Effector CD4-positive, alpha-beta T cell (primary cell): ENCODE results near the gene LSM11.
A peak's percentile ranks its signal among the peaks of the same experiment; 100 is the strongest.
"Not testable (repeated sequence)": the region's sequence is repeated elsewhere in the genome, so short reads cannot be mapped to it uniquely, and the experiment has no call there.

Experiments used
- DNase-seq: peaks from one replicate; pipeline ENCODE4 v3.0.0-alpha.2; 2020
- total RNA-seq: gene quantifications from one replicate; lab custom pipeline; 2026; lab: John Stamatoyannopoulos, UW

The LSM11 gene
- 8.6 reads per million, percentile 29 among the genes with 10 or more reads in this experiment for total RNA-seq

DNA sequence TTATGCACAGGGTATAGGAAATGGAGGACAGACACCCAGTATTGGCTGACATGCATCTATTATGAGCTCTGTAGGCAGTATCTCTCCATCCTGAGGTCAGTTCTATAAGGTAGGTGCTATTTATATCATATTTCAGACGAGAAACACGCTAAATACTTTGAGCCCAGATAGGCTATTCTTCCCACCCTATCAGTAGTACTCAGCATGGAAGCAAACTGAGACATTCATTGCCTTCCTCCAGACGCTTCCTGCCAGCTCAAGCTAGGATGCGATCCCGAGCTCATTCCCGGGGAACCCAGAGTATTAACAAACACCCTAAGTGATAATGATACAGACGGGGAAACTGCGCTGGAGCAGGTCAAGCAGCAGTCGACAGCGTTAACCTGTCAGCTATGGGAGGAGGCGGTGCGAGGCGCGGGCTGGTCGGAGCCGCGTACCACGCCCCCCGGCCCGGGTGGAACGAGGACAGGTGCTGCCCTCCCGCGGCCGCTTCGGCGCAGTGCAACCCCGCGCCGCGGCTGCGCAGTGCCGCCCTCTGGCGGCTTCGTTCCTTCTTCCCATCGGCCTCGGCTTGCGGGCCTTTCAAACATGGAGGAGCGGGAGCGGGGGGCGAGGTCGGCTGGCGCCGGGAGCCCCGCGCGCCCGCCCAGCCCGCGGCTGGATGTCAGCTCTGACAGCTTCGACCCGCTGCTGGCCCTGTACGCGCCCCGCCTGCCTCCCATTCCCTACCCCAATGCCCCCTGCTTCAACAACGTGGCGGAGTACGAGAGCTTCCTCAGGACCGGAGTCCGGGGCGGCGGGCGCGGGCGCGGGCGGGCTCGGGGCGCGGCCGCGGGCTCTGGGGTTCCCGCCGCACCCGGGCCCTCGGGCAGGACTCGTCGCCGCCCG, at the start of gene LSM11:
Gene LSM11, plus strand, starts transcription at position 550 of the 888 bp plus-strand sequence. Its CDS starts 39 bp downstream, at position 589.
- peak; percentile 85 for DNase-seq

DNA sequence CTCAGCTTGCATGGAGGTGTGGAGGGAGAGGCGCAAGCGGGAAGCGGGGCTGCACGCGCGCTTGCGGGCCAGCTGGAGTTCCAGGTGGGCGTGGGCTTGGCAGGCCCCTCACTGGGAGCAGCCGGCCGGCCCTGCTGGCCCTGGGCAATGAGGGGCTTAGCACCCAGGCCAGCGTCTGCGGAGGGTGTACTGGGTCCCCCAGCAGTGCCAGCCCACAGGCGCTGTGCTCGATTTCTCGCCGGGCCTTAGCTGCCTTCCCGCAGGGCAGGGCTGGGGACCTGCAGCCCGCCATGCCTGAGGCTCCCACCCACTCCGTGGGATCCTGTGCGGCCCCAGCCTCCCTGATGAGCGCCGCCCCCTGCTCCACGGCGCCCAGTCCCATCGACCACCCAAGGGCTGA, 49.7 kb upstream of the LSM11 start:
- DNase-seq: not testable (repeated sequence)

DNA sequence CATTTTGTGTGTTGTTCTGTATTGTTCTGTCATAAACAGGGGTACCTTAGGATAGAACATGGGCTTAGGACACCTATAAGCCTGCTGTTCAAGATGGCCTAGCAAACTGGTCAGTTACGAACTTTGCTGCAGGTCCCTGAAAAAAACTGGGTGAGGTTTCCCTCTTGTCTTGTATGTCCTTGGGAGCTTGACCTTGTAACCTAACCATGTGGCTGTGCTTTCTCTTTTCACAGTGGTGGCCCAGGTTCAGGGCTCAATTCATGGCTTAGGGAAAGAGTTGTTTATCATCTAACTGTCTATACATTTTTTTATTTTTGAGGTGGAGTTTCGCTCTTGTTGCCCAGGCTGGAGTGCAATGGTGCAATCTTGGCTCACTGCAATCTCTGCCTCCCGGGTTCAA, 47.4 kb upstream of the LSM11 start:
- not testable (repeated sequence) for DNase-seq

- not testable (repeated sequence) for DNase-seq
Observed at GRCh38 chr5:157698674-157699073, 44.8 kb upstream of the LSM11 start.

- DNase-seq: no peak
Observed at GRCh38 chr5:157703736-157704135, 39.8 kb upstream of the LSM11 start.

GRCh38 chr5:157708866-157709265, 34.6 kb upstream of the LSM11 start:
- DNase-seq: no peak

- no peak for DNase-seq
Observed at GRCh38 chr5:157709346-157709745, 34.2 kb upstream of the LSM11 start.

GRCh38 chr5:157710431-157710830, 33.1 kb upstream of the LSM11 start:
- no peak for DNase-seq

DNA sequence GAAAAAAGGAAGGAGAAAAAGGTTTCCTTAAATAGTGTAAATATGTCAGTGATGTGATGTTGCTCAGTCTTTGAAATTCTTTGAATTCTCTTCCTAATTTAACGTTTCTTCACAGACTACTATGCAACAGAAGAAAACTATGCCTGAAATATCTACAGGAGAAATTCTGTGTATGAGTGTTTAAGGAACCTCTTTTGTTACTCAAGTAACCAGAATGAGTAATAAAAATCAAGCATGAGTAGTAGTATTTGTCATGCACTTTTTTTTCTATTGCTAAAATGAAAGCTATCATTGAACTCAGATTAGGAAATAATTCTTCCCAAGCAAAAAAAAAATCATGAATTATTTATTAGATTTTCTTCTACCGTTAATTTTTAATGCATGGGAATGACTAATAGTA, 32.6 kb upstream of the LSM11 start:
- no peak for DNase-seq

GRCh38 chr5:157713830-157714595, 29.5 kb upstream of the LSM11 start:
- DNase-seq: no peak

- DNase-seq: no peak
Observed at GRCh38 chr5:157714596-157714864, 29.0 kb upstream of the LSM11 start.

GRCh38 chr5:157718519-157718918, 25.0 kb upstream of the LSM11 start:
- no peak for DNase-seq

- DNase-seq: no peak
Observed at GRCh38 chr5:157719245-157719644, 24.3 kb upstream of the LSM11 start.

DNA sequence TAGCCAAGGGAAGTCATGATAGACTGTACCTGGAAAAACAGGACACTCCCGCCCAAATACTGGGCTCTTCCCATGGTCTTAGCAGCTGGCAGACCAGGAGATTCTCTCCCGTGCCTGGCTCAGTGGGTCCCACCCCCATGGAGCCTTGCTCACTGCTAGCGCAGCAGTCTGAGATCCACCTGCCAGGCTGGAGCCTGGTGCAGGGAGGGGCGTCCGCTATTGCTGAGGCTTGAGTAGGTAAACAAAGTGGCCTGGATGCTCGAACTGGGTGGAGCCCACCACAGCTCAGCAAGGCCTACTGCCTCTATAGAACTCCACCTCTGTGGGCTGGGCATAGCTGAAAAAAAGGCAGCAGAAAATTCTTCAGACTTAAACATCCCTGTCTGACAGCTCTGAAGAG, 22.4 kb upstream of the LSM11 start:
- DNase-seq: no peak

GRCh38 chr5:157722895-157723294, 20.6 kb upstream of the LSM11 start:
- not testable (repeated sequence) for DNase-seq

DNA sequence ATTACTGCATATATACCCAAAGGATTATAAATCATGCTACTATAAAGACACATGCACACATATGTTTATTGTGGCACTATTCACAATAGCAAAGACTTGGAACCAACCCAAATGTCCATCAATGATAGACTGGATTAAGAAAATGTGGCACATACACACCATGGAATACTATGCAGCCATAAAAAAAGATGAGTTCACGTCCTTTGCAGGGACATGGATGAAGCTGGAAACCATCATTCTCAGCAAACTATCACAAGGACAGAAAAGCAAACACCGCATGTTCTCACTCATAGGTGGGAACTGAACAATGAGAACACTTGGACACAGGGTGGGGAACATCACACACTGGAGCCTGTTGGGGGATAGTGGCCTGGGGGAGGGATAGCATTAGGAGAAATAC, 16.9 kb upstream of the LSM11 start:
- not testable (repeated sequence) for DNase-seq

- DNase-seq: not testable (repeated sequence)
Observed at GRCh38 chr5:157727858-157728257, 15.7 kb upstream of the LSM11 start.

DNA sequence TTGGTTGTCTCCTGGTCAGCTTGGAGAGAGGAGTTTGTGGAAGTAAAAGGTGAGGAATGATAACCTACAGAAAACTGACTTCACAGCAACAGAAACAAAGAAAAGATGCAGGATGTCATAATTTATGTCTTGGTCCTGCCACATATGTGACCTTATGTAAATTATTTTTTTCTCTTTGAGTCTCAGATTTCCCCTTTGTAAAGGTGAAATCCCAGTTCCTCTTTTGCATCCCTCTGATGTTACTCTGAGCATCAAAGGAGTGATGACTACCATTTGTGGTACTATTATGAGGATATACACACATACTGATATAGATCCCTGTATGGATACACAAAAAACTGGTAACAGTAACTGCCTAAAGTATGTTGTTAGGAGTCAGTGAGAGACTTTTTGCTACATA, 13.7 kb upstream of the LSM11 start:
- DNase-seq: no peak

GRCh38 chr5:157730900-157731271, 12.6 kb upstream of the LSM11 start:
- DNase-seq: no peak

DNA sequence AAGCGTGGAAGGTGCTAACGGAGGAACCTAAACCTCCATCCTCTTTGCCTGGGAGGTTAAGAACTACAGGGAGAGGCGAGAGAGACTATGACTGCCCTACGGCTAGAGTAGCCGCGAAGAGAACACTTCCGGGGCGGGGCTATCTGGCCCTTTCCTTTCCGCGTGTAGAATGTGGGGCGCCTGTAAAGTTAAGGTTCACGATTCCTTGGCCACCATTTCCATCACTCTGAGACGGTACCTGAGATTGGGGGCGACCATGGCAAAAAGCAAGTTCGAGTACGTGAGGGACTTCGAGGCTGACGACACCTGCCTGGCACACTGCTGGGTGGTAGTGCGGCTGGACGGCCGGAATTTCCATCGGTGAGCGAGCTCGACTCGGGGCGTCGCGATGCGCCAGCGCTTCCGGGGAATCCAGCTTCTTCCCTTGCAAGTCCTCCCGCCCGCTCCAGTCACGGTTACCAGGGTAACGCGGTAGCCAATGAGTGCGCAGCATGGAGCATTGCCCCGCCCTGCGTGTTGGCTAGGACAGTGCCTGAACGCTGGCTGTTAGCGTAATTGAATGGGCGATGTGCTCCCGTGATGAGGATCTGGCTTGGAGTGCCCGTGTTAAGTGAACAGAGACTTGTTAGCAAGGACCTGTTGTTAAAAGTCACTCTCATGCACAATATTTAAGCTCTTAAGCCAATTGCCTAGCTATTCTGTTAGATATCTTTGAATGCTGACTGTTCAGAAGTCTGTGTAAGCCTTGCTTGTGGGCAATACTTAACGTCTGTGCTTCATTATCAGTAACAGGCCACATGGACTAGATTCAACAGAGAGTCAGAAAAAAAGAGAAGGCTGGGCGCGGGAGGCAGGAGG, 12.0 kb upstream of the LSM11 start, which contains the start of gene THG1L:
Gene THG1L, plus strand, starts transcription at position 149 of the 858 bp plus-strand sequence. Its CDS starts 21 bp downstream, at position 170.
- peak; percentile 98 for DNase-seq

DNA sequence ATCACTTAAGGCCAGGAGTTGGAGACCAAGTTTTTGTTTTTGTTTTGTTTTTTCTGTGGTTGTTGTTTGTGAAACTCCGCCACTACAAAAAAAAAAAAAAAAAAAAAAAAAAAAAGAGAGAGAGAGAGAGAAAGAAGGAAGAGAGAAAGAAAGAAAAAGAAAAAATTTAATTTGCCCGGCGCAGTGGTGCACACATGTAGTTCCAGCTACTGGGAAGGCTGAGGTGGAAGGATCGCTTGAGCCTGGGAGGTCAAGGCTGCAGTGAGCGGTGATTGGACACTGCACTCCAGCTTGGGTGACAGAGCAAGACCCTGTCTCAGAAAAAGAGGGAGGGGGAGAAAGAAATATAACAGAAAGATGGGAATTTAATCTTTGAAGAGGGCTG, 11.4 kb upstream of the LSM11 start:
- DNase-seq: no peak

DNA sequence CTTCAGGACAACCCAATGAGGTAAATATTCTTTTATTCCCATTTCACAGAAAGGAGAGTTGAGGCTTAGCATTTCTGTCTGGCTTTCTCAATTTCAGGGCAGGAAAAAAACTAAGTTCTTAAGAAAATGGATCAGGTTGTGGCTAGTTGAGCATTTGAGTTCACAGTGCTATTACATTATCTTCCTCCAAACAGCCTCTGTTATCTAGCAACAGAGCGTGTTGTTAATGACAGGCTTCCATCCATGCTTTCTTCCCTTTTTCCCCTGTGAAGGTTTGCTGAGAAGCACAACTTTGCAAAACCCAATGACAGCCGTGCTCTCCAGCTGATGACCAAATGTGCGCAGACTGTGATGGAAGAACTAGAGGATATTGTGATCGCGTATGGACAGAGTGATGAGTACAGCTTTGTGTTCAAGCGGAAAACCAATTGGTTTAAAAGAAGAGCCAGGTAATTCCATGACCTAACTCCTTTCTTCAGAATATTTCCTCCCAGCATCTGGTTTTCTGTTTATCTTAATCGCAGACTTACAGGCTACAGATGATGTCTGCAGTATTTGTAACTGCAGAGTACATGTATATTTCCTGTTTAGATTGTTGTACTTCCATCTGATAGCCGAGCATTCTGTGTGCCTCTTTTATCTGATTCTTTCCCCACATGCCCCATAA, 10.8 kb upstream of the LSM11 start:
- DNase-seq: no peak
